Upper lobe of left lung (tissue), 4 donors: ENCODE measurements around the gene ZDHHC17.

Experiments
- CTCF ChIP-seq, 6 experiments: fragments of 450-650 bp in 4 of 6; fragments of 200-600 bp in 2 of 6; sonication (generic) in 2 of 6; IDR thresholded peaks; one replicate each; pipeline ENCODE4 v1.5.1; 2016 to 2019; ENCODE audit warnings: antibody characterized with exemption in 6 of 6
- EP300 ChIP-seq, 4 donors: sonication (generic); formaldehyde crosslinking; IDR thresholded peaks; one replicate each; pipeline ENCODE4 v1.5.1; 2017; ENCODE audit warnings: antibody characterized with exemption in 4 of 4, control low read depth in 2 of 4
- POLR2A ChIP-seq, 4 donors: fragments of 450-650 bp; IDR thresholded peaks; one replicate each; pipeline ENCODE4 v1.5.1; 2016 to 2017; ENCODE audit warnings: antibody characterized with exemption in 4 of 4, mild to moderate bottlenecking in 2 of 4
- POLR2AphosphoS5 ChIP-seq, 2 donors: sonication (generic); formaldehyde crosslinking; IDR thresholded peaks; one replicate each; pipeline ENCODE4 v1.5.1; 2017; ENCODE audit warnings: antibody characterized with exemption in 2 of 2

- TF ChIP-seq CTCF (IDR thresholded peaks at IDR 0.05) (no peak), POLR2A (IDR thresholded peaks at IDR 0.05) (no peak), POLR2AphosphoS5 (IDR thresholded peaks at IDR 0.05) (no peak), EP300 (IDR thresholded peaks at IDR 0.05) (no peak)
Observed at GRCh38 chr12:76755829-76756379, 8.0 kb upstream of the ZDHHC17 start.
